Neuronal stem cell (in vitro differentiated cells): ENCODE measurements around the gene NAA15.
"Not testable (repeated sequence)": the region's sequence is repeated elsewhere in the genome, so short reads cannot be mapped to it uniquely, and the experiment has no call there.

Experiments
- DNase-seq: peaks from one replicate; pipeline ENCODE4 v3.0.0-alpha.2; 2013; ENCODE audit warnings: low spot score
- H2AFZ ChIP-seq: one replicate; pipeline ENCODE4 v1.6.1; 2013; ENCODE audit warnings: mild to moderate bottlenecking, low read length, inconsistent platforms
- H2AK5ac ChIP-seq: 2 replicates; pipeline ENCODE4 v1.6.1; 2013; ENCODE audit warnings: low read depth, mild to moderate bottlenecking, inconsistent platforms, low read length, moderate library complexity, mixed read lengths
- H2BK120ac ChIP-seq: 2 replicates; pipeline ENCODE4 v1.6.1; 2013; ENCODE audit warnings: low read depth, mild to moderate bottlenecking, inconsistent platforms, low read length, moderate library complexity, mixed read lengths
- H2BK12ac ChIP-seq: one replicate; pipeline ENCODE4 v1.6.1; 2013; ENCODE audit warnings: low read length, inconsistent platforms
- H2BK15ac ChIP-seq: 2 replicates; pipeline ENCODE4 v1.6.1; 2013; ENCODE audit warnings: mild to moderate bottlenecking, low read length, inconsistent platforms, mixed read lengths
- H2BK5ac ChIP-seq: one replicate; pipeline ENCODE4 v1.6.1; 2013; ENCODE audit warnings: inconsistent platforms, mild to moderate bottlenecking, low read length, moderate library complexity
- H3K14ac ChIP-seq: one replicate; pipeline ENCODE4 v1.6.1; 2013; ENCODE audit warnings: low read length, inconsistent platforms
- H3K18ac ChIP-seq: 2 replicates; pipeline ENCODE4 v1.6.1; 2013; ENCODE audit warnings: low read length, inconsistent platforms
- H3K23ac ChIP-seq: 2 replicates; pipeline ENCODE4 v1.6.1; 2013; ENCODE audit warnings: low read depth, mild to moderate bottlenecking, mixed read lengths, low read length, inconsistent platforms; ENCODE audit not compliant: poor library complexity
- H3K27ac ChIP-seq: replicated peaks from 3 replicates; pipeline ENCODE4 v1.5.1; 2013; ENCODE audit warnings: low read length, inconsistent platforms
- H3K27me3 ChIP-seq, 3 experiments: 2 replicates each; pipeline ENCODE4 v1.6.1; 2013; ENCODE audit warnings: low read length in 3 of 3, mild to moderate bottlenecking in 2 of 3, inconsistent platforms in 1 of 3, low read depth in 1 of 3, mixed read lengths in 1 of 3, moderate library complexity in 1 of 3; ENCODE audit not compliant: control insufficient read depth in 3 of 3, insufficient read depth in 3 of 3
- H3K36me3 ChIP-seq, 2 donors: replicated peaks in 1 of 2; 2 replicates each; pipeline ENCODE4 v1.6.1; 2013; ENCODE audit warnings: low read length in 2 of 2; ENCODE audit not compliant: control insufficient read depth in 2 of 2, insufficient read depth in 2 of 2
- H3K4ac ChIP-seq: 2 replicates; pipeline ENCODE4 v1.6.1; 2013; ENCODE audit warnings: inconsistent platforms, mild to moderate bottlenecking, low read length, moderate library complexity
- H3K4me1 ChIP-seq, 2 donors: 1 replicate in 1 of 2; 2 replicates in 1 of 2; pipeline ENCODE4 v1.6.1; 2013; ENCODE audit warnings: low read length in 2 of 2, low read depth in 1 of 2; ENCODE audit not compliant: control insufficient read depth in 2 of 2, insufficient read depth in 1 of 2
- H3K4me2 ChIP-seq: one replicate; pipeline ENCODE4 v1.6.1; 2013; ENCODE audit warnings: mild to moderate bottlenecking, low read length, inconsistent platforms; ENCODE audit not compliant: insufficient read depth, poor library complexity, severe bottlenecking
- H3K4me3 ChIP-seq, 2 donors: 2 replicates each; pipeline ENCODE4 v1.5.1; 2013; ENCODE audit warnings: low read length in 2 of 2, mild to moderate bottlenecking in 2 of 2, inconsistent platforms in 1 of 2, moderate library complexity in 1 of 2
- H3K79me1 ChIP-seq: one replicate; pipeline ENCODE4 v1.6.1; 2013; ENCODE audit warnings: low read depth, mild to moderate bottlenecking, inconsistent platforms, low read length, moderate library complexity
- H3K9ac ChIP-seq: one replicate; pipeline ENCODE4 v1.6.1; 2013; ENCODE audit warnings: mild to moderate bottlenecking, low read depth, low read length, inconsistent platforms; ENCODE audit not compliant: poor library complexity
- H3K9me3 ChIP-seq, 2 donors: replicated peaks in 1 of 2; 2 replicates each; pipeline versions ENCODE3 to v1.6.1; 2013; ENCODE audit warnings: low read length in 2 of 2, mild to moderate bottlenecking in 2 of 2, inconsistent platforms in 1 of 2, low read depth in 1 of 2, mixed read lengths in 1 of 2, moderate library complexity in 1 of 2; ENCODE audit not compliant: control insufficient read depth in 2 of 2, insufficient read depth in 1 of 2
- H4K8ac ChIP-seq: one replicate; pipeline ENCODE4 v1.6.1; 2013; ENCODE audit warnings: low read depth, mild to moderate bottlenecking, inconsistent platforms, low read length, moderate library complexity
- H4K91ac ChIP-seq: one replicate; pipeline ENCODE4 v1.6.1; 2013; ENCODE audit warnings: low read length, low read depth, mild to moderate bottlenecking, inconsistent platforms; ENCODE audit not compliant: poor library complexity
- WGBS, 2 donors: extraction: QIAGEN DNeasy Blood & Tissue Kit; methylation state at CpG; one replicate each; pipeline ENCODE4 v1.1.7; 2013; ENCODE audit warnings: missing lambda C conversion rate in 2 of 2, mixed read lengths in 1 of 2; ENCODE audit not compliant: insufficient read length in 2 of 2, insufficient replicate concordance in 1 of 2; ENCODE audit errors: extremely low coverage in 2 of 2; 5-methylcytosine and 5-hydroxymethylcytosine counted together

Gene NAA15

DNA sequence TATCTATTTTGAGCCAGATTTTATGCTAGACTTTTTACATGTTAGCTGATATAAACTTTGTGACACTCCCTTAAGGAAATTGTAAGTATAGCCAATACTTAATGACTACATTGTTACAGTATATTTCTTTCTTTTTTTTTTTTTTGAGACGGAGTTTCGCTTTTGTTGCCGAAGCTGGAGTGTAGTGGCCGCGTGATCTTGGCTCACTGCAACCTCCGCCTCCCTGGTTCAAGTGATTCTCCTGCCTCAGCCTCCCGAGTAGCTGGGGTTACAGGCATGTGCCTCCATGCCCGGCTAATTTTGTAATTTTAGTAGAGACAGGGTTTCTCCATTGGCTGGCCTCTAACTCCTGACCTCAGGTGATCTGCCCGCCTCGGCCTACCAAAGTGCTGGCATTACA, 12.1 kb downstream of the NAA15 start:
- no CpG with 5 or more reads among the region's 10 CpGs for WGBS, 2 donors
- H3K27ac ChIP-seq, H2BK12ac ChIP-seq, H3K18ac ChIP-seq, H4K8ac ChIP-seq, H3K79me1 ChIP-seq, DNase-seq, H2AK5ac ChIP-seq, H3K9ac ChIP-seq, H2BK5ac ChIP-seq, H2BK120ac ChIP-seq, H3K4me1 ChIP-seq, H3K14ac ChIP-seq, H2AFZ ChIP-seq, H3K4me2 ChIP-seq, H3K4me3 ChIP-seq, H2BK15ac ChIP-seq, H4K91ac ChIP-seq, H3K27me3 ChIP-seq, H3K4ac ChIP-seq, H3K23ac ChIP-seq: not testable (repeated sequence)
- Histone ChIP-seq H3K36me3 (peaks cover 0 to 40% of the 10 kb centered on the region in 2 donors), H3K9me3 (peaks cover 0 to 19% of the 10 kb centered on the region in 2 donors)

DNA sequence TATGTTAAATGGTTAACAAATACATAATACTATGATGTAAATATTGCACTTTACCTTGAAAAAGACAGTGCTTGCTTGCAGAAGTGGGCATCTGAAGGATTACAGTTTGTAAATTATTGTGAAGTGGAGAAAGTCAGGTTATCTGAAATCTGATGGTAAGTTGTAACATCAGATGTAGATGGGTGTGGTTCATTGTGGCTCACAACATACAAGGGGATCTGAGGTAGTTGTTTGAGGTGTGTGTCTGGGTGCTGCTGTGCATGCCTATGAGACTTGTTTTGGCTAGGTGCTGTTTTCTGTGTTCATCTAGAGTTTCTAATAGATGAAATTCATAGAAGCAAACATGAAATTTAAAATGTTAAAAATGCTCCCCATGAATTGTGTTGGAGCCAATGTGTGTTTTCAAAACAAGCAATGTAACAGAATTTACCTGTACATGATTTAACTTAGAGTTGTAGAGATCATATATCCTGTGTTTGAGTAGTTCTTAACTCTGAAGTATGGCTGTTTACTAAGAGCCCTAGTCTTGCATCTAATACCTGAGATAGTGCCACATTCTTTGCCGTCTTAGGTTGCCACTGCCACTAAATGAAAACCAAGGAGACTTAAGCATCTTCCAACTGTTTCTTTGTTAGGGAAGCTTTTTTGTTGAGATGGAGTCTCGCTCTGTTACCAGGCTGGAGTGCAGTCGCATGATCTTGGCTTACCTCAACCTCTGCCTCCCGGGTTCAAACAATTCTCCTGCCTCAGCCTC, 12.9 kb downstream of the NAA15 start:
- Histone ChIP-seq H3K79me1 (peaks cover 8% of the 10 kb centered on the region), H3K4ac (no peak overlapping the region), H3K27me3 (no peaks in the 10 kb centered on the region), H4K91ac (no peak overlapping the region), H3K27ac (no peak overlapping the region), H3K9me3 (peaks cover 0 to 16% of the 10 kb centered on the region in 2 donors), H2BK15ac (no peak overlapping the region), H3K4me2 (peak overlapping the region; percentile 18), H3K14ac (no peak overlapping the region), H4K8ac (no peak overlapping the region), H3K36me3 (peaks cover 0 to 38% of the 10 kb centered on the region in 2 donors), H2BK5ac (no peak overlapping the region), H2BK12ac (no peak overlapping the region), H2AK5ac (no peak overlapping the region), H3K9ac (no peak overlapping the region), H3K4me1 (peaks cover 0 to 3% of the 10 kb centered on the region in 2 donors), H3K23ac (no peak overlapping the region), H2AFZ (no peak overlapping the region), H3K18ac (no peak overlapping the region), H2BK120ac (no peak overlapping the region), H3K4me3 (no peak overlapping the region)
- DNase-seq = no peak
- WGBS, 2 donors = no CpG with 5 or more reads among the region's 4 CpGs

DNA sequence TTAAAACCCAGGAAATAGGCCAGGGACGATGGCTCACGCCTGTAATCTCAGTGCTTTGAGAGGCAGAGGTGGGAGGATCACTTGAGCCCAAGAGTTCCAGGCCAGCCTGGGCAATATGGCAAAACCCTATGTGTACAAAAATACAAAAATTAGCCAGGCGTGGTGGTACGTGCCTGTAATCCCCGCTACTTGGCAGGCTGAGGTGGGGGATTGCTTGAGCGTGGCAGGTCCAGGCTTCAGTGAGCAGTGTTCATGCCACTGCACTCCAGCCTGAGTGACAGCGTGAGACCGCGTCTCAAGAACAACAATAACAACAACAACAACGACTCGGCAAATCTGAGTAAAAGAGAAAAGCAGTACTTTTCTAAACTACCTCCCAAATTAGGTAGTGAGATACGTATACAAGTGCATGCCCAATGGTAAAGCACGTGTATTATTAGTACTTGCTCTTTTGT, 13.9 kb downstream of the NAA15 start:
- Histone ChIP-seq H2AFZ (no peak overlapping the region), H4K8ac (peak overlapping the region; percentile 68), H3K18ac (no peak overlapping the region), H2BK120ac (no peak overlapping the region), H3K9ac (no peak overlapping the region), H3K4me3 (no peak overlapping the region), H3K4ac (no peak overlapping the region), H3K23ac (no peak overlapping the region), H3K4me1 (peaks cover 0 to 3% of the 10 kb centered on the region in 2 donors), H3K9me3 (peaks cover 0 to 24% of the 10 kb centered on the region in 2 donors), H3K27ac (no peak overlapping the region), H3K14ac (no peak overlapping the region), H2BK15ac (no peak overlapping the region), H2BK5ac (no peak overlapping the region), H3K4me2 (no peak overlapping the region), H3K36me3 (peaks cover 0 to 32% of the 10 kb centered on the region in 2 donors), H3K27me3 (no peaks in the 10 kb centered on the region), H2BK12ac (no peak overlapping the region), H2AK5ac (no peak overlapping the region), H4K91ac (no peak overlapping the region), H3K79me1 (peaks cover 10% of the 10 kb centered on the region)
- no CpG with 5 or more reads among the region's 13 CpGs for WGBS, 2 donors
- DNase-seq = no peak

DNA sequence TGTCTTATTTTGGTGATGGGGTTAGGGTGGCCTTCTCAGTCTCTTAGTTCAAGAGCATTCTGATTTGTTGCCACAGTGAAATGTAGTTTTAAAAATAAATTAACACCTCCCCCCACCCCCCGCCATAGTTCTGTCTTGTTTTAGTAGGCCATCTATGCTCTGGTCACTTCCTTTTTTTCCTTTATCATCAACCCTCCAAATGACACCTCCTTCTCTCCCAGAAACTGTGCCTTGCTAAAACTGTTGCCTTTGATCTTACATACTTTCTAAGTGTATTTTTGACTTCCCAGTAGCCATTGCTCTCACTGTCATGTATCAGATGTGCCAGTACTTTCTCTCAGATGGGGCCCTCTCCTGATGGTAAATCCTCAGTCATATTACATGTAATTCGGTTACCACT, 15.4 kb downstream of the NAA15 start:
- Histone ChIP-seq H2BK120ac (no peak overlapping the region), H3K4me2 (no peak overlapping the region), H4K8ac (no peak overlapping the region), H3K4me3 (no peak overlapping the region), H3K9me3 (peaks cover 0 to 25% of the 10 kb centered on the region in 2 donors), H2BK12ac (no peak overlapping the region), H4K91ac (no peak overlapping the region), H3K4me1 (peaks cover 0 to 3% of the 10 kb centered on the region in 2 donors), H3K4ac (no peak overlapping the region), H3K79me1 (peaks cover 10% of the 10 kb centered on the region), H2BK15ac (no peak overlapping the region), H3K18ac (no peak overlapping the region), H3K27me3 (no peaks in the 10 kb centered on the region), H2AFZ (no peak overlapping the region), H2AK5ac (no peak overlapping the region), H2BK5ac (no peak overlapping the region), H3K27ac (no peak overlapping the region), H3K9ac (no peak overlapping the region), H3K14ac (no peak overlapping the region), H3K23ac (no peak overlapping the region), H3K36me3 (peaks cover 0 to 32% of the 10 kb centered on the region in 2 donors)
- WGBS, 2 donors = no CpG with 5 or more reads among the region's 2 CpGs
- DNase-seq = no peak
